Fibroblast of peridontal ligament (primary cell): Measurements from ENCODE around the gene PTPRM.
A peak's percentile ranks its signal among the peaks of the same experiment; 100 is the strongest.
"Not testable (repeated sequence)": the region's sequence is repeated elsewhere in the genome, so short reads cannot be mapped to it uniquely, and the experiment has no call there.

Source experiments
- DNase-seq: peaks from one replicate; pipeline ENCODE4 v3.0.0-alpha.2; 2010; ENCODE audit errors: extremely low read depth

Gene PTPRM

GRCh38 chr18:7726522-7726921 lies 159.4 kb downstream of the PTPRM start:
- DNase-seq, result no peak

- peak; percentile 69 for DNase-seq
These were observed 160.4 kb downstream of the PTPRM start for GRCh38 chr18:7727361-7728076.

- DNase-seq, result no peak
These were observed 161.2 kb downstream of the PTPRM start for GRCh38 chr18:7728297-7728696.

GRCh38 chr18:7729868-7730267 lies 162.8 kb downstream of the PTPRM start:
- DNase-seq, result no peak

GRCh38 chr18:7730682-7731081 lies 163.6 kb downstream of the PTPRM start:
- DNase-seq, result no peak

GRCh38 chr18:7733642-7734041 lies 166.5 kb downstream of the PTPRM start:
- no peak for DNase-seq

GRCh38 chr18:7735196-7735595 lies 168.1 kb downstream of the PTPRM start:
- DNase-seq, result no peak

GRCh38 chr18:7735626-7736175 lies 168.6 kb downstream of the PTPRM start:
- no peak for DNase-seq

GRCh38 chr18:7736526-7736925 lies 169.4 kb downstream of the PTPRM start:
- DNase-seq, result not testable (repeated sequence)

- no peak for DNase-seq
These were observed 170.4 kb downstream of the PTPRM start for GRCh38 chr18:7737550-7737949.

GRCh38 chr18:7740821-7741220 lies 173.7 kb downstream of the PTPRM start:
- DNase-seq, result peak; percentile 23

GRCh38 chr18:7741640-7742039 lies 174.5 kb downstream of the PTPRM start:
- DNase-seq, result no peak

GRCh38 chr18:7742224-7742623 lies 175.1 kb downstream of the PTPRM start:
- no peak for DNase-seq

- no peak for DNase-seq
These were observed 176.1 kb downstream of the PTPRM start for GRCh38 chr18:7743256-7743655.

- no peak for DNase-seq
These were observed 179.0 kb downstream of the PTPRM start for GRCh38 chr18:7746106-7746505.

- no peak for DNase-seq
These were observed 181.3 kb downstream of the PTPRM start for GRCh38 chr18:7748251-7749007.

GRCh38 chr18:7749008-7749405 lies 181.9 kb downstream of the PTPRM start:
- DNase-seq, result no peak

- DNase-seq, result no peak
These were observed 182.4 kb downstream of the PTPRM start for GRCh38 chr18:7749510-7749981.

- DNase-seq, result no peak
These were observed 183.1 kb downstream of the PTPRM start for GRCh38 chr18:7750095-7750663.

GRCh38 chr18:7750966-7751365 lies 183.8 kb downstream of the PTPRM start:
- DNase-seq, result no peak

- DNase-seq, result no peak
These were observed 187.1 kb downstream of the PTPRM start for GRCh38 chr18:7754258-7754657.

- DNase-seq, result no peak
These were observed 187.6 kb downstream of the PTPRM start for GRCh38 chr18:7754725-7755181.
